SH-SY5Y (cell line): ENCODE data around the gene DDIT3.

Source experiments
- GATA2 ChIP-seq: IDR thresholded peaks from 2 replicates; pipeline ENCODE4 v1.6.1; 2011; ENCODE audit warnings: mild to moderate bottlenecking, low read depth, low read length
- GATA3 ChIP-seq: IDR thresholded peaks from 2 replicates; pipeline ENCODE4 v1.6.1; 2011; ENCODE audit warnings: low read depth, mild to moderate bottlenecking, low read length, moderate library complexity

DNA sequence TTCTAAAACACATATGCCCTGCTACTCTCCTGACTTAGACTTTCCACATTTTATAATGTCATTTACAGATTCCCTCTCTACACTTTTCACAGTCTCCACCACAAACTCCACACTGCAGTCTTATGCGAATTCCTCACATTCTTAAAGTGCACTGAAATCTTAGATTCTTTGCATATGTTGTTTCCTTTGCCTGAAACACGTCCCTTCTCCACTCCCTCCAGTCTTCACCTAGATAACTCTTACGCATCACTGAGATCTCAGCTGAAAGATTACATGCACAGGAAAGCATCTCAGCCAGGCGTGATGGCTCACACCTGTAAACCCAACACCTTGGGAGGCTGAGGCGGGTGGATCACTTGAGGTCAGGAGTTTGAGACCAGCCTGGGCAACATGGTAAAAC, 36.8 kb downstream of the DDIT3 start:
- no peak for TF ChIP-seq GATA3
- no peak for TF ChIP-seq GATA2
